GM18519 (cell line): Measurements from ENCODE around the gene P3H2.

Experiments used
- ATAC-seq: cut with Tn5 transposase; IDR thresholded peaks from one replicate; pipeline ENCODE4 v1.9.1; 2021; ENCODE audit warnings: mild to moderate bottlenecking, moderate library complexity; ENCODE audit not compliant: unreplicated experiment, low FRiP score

The P3H2 gene

DNA sequence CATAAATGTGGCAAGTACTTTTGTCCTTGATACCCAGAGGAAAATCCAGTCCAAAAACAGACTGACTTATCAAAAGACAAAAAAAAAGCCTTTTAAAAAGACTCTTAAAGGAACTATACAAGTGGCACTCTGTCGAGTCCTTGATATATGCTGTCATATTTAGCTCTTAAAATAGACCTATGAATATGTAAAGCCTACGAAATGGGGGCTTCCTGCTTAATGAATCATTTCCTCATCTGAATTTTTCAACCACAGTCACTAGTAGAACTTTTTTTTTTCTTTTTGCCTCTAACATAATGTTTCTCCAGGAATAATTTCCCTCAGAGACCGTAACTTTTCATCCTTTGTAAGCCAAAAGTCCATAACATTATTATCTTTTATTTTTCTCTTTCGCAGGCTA, 95.8 kb downstream of the P3H2 start:
- no peak for ATAC-seq

DNA sequence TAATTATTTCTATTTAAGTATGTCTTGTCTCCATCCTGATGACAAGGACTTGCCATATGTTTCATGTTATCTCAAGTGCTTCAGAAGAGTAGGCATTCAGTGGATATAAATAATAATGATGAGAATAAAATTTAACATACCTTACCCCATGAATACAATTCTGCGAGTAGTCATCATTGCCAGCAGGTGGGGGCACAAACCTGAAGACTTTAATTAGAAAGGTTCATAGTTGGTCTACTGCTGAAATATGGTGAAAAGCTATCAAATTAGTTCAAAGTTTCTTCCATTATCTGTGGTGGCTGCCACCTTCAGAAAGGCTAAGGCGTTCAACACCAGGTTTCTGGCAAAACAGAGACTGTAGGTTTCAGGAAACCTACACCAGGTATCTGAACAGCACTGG, 100.9 kb downstream of the P3H2 start:
- no peak for ATAC-seq

DNA sequence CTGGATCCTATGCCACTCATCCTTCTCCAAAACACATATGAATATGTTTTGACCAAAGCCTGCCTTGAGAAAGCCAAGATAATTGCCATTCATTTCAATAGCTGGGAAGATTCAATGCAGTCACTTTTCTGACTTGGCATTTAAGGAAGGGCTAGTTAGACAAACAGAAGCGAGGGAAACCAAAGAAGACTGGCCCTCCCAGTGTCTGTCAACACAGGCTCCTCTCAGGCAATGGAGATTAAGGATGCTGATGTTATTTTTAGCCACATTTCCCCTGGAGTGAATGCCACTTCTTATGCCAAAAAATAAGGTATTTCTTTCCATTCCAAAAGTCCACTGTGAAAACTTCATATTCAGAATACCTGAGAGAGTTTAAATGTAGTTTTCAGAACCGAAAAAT, 101.7 kb downstream of the P3H2 start:
- no peak for ATAC-seq

DNA sequence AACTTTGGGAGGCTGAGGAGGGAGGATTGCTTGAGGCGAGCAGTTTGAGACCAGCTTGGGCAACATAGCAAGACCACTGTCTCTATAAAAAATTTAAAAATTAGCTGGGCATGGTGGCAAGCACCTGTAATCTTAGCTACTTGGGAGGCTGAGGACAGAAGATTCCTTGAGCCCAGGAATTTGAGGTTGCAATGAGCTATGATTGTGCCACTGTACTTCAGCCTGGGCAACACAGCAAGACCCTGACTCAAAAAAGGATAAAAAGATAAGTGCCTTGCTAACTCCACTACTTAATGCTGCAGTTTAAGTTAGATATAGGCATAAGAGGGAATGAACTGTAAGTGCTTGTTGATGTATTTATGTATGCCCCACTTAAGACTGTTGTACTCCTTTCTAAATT, 102.2 kb downstream of the P3H2 start:
- ATAC-seq, result no peak

DNA sequence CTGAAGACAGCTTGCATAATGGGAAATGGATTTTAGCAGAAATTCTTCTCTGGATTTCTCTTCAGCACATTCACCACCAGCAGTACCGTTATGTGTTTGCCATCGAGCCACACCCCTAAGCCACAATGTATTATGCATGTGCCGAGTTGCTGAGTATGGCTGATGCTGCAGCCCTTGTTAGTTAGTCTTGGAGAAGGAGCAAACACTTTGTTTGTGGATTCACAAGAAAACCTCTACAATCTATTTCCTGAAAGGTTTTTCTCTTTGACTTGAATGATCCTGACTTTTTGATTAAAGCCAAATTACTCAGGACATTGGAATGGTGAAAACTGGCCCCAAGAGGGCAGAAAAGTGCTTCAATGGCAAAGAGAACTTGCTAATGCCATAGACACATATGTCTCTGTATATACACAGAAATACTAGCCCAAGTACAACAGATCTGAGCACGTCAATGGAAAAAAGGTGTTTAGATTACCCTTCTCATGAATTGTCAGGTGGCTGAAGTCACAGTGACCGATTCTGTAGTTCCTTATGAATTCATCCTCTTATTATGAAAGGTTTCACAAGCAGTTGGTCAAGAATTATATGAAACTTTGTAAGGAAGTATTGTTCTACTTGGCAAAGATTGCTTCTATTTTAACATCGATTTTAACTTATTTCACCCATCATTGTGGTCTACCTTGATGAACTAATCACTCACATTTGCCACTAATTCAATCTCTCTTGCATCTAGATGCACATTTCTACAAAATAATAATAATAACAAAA, 103.0 kb downstream of the P3H2 start:
- ATAC-seq, result no peak

DNA sequence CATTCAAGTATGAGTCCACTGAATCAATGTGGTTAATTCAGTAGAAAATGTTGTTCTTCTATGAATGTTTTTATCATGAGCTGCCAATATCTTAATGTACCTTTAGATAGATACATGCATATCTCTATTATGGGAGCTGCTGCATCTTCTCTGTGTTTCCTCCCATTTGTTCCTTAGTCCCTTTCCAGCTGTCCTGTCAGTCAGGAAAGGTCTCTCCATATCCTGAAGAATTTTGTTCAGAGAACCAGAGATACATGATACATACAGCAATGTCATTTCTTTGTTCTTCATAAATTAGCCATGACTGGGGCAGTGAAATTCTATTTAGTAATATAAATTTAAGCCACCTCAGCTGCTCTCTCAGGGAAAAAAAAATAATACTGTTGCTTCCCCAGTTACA, 103.7 kb downstream of the P3H2 start:
- ATAC-seq, result no peak

DNA sequence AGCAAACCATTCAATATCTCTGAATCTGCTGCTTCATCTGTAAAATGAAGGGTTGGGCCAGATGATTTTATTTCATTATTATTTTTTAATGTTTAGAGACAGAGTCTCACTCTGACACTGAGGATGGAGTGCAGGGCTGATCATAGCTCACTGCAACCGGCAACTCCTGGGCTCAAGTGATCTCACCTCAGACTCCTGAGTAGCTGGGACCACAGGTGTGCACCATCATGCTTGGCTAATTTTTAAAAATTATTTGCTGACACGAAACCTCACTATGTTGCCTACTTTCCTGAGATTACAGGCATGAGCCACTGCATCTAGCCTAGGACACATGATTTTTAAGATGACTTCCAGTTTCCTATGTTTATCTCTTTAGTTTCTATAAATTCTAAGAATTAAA, 105.8 kb downstream of the P3H2 start:
- no peak for ATAC-seq

DNA sequence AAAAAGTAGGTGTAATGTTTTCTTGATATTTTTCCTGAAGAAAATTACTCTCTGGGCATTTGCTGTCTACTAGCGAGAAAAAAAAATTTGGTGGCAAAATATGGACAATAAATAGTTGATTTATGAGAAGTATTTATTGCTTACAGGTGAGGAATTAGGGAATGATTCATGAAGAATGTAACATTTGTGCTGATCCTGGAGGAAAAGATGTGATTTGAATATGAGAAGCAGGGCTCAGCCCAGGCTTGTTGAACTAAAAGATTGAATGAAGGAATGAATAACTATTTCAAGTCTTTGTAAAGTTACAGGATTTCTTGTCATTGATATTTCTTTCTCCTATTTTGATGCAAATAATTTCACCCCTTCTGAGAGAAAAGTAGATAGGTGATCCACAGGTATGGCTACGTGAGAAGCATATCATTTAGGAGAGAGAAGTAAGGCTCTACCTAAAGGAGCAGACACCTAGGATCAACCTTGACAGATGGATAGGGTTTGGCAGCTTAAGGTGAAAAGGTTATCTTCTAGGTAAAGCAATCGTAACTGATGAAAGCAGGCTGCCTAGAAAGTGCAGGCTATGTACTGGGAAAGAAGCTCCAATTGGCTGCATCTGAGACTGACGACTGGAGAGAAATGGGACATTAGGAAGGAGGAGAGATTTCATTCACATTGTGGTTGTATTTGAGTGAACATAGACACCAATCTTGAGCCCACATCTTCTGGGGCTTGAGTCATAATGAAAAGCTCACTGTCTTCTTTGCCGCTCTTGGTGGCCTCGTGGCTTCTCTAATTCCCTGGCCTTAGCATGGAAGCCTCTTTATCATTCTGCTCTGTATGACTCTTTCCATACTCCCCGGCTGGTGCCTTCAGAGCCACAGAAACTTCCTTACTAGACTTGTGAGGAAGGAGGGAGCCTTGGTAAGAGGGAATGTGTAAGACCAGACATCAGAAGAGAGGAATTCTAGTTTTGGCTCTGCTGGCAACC, 106.5 kb downstream of the P3H2 start:
- peak; percentile 35 for ATAC-seq

DNA sequence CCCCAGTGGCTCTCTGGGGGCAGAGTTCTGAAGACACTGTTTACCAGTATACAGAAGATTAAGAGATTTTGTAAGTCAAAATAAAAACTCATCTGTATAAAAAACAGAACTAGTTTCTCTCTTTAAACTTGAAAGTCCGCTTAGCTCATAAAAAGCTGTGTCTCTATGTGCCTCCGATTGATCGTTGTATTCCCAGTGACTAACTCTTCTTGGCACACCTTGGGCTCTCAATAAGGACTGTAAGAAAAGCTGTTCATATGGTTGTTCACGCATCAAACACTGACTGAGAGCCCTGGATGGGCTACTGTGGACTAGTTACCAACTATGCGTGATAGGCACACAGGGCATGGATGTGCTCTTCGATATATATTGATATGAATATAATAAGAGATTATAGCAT, 107.9 kb downstream of the P3H2 start:
- no peak for ATAC-seq

DNA sequence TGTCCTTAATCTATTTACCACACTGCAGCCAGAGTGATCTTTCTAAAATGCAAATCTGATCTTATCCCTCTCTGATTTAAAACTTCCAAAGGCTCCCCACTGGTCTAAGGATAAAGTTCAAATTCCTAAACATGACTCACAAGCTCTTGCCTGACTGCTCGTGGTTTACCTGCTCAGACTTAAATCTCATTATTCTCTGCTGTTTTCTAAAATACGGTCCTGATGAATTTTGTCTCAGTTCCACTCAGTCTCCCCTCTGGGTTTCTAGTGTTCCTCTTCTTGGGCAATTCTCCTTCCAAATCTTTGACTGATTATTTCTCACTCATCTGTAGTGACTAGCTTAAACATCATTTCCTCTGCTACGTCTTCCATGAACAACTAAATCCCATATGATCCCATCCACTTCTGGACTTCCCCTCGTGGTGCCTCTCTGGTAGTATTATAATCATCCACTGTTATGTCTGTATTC, 108.3 kb downstream of the P3H2 start:
- ATAC-seq, result no peak

DNA sequence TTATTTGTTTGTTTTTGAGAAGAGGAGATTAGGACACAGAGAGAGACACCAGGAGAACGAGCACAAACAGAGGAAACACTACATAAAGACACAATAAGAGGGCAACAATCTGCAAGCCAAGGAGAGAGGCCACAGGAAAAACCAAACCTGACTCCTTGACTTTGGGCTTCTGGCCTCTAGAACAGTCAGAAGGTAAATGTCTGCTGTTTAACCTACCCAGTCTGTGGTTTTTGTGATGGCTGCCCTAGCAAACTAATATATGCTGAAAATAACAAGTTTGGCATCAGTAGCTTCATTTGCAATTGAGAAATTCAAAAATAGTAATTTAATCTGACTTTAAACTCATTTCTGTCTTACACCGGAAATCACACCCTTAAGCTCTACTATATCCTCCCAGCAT, 110.2 kb downstream of the P3H2 start:
- ATAC-seq, result no peak

DNA sequence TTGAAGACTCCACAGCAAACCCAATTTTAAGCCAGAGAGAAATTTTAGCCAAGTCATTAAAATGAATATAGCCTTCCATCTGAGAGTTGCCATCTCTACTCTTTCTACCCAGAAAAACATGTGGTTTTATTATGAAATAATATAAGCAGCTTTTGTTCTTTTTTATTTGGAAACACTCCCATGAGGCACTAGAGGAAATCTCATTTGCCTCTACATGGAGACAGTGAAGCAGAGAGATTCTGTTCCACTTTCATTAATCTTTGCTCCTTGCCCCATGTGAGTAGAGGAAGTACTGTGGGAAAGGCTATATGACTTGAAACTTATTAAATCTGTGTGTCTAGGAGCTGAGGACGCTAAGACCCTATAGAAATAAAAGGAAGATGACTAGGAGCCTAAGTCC, 111.1 kb downstream of the P3H2 start:
- no peak for ATAC-seq

DNA sequence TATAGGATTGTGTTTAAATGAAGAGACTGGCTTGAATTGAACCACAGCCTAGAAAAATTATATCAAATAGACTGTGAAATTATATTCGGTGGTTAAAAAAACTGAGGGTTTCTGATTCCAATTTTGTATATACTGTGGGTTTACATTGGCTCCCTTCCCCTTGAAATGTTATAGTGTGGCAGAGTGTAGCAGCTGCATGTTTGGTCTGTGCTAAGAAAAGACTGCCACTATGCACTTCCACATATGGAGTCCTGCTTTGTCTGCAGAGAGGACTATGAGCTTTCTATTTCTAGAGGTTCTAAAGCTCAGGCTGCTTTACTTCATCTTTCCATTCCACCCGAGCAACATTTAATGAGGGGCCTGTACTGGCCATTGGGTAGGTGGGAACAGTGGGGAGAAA, 112.3 kb downstream of the P3H2 start:
- no peak for ATAC-seq

DNA sequence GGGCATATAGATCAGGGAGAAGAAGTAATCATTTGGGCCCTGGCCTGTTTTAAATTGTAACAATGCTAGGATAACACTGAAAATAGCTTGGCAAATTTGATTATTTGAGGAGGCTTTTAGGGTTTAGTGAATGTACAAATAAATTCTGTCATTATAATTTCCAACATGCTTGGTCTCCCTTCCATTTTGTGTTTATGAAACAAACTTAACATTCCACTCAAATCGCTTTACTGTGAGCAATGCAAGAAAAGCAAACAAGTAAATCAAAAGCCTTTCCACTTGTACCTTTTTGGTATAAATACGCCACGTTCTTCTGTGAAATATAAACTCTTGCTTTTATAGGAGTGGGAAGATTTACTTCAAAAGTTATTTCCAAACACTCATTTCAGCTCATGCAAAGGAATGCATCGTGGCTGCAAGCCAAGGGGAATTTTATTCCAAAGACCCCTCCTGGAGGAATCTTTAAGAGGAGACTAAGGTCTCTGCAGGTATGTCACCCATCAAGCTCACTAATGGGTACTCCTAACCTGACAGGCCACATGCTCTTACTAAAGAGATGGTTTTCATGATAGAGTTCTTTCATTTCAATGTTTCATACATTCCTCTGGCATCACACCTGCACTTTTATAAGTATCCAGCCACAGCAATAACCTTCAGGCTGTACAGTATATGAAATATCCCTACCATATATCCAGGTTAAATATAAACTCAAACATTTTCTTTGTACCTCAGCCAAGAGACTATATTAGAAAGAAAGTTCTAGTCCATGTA, 115.2 kb downstream of the P3H2 start:
- ATAC-seq, result no peak

DNA sequence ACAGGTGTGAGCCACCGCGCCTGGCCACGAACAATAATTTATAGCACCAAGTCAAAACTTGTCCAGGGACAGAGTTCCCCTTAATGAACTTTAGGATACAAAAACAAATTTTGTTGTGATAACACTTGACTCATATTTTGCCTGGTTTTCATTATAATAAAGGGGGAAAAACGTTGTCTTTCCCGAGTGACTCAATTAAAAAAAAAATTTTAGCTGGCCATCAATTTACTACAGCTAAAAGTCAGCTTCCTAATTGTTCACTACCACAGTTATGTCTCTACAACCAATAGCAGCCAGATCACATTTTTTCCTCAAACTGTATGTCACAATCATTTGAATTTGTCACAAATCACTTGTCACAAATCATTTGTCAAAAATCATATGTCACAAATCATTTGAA, 116.0 kb downstream of the P3H2 start:
- ATAC-seq, result no peak

DNA sequence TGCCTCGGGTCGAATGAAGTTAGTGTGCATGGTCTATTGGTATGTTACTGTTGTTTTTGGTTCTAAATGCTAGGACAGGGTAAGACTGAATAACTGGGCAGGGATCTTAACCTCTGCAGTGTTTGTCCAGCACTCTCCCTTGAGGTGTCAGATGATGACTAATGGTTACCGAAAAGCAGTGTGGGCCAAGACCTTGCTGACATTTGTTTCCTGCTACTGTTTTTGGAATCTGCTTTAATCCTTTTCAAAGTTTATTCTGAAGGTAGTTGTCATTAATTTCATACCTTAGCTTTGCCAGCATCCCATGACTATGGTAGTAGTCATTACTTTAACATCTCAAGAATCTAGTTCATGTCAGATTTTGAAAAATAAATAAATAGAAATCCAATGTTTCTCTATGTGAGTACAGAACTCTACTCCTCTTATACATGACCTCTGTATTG, 117.0 kb downstream of the P3H2 start:
- ATAC-seq, result no peak

DNA sequence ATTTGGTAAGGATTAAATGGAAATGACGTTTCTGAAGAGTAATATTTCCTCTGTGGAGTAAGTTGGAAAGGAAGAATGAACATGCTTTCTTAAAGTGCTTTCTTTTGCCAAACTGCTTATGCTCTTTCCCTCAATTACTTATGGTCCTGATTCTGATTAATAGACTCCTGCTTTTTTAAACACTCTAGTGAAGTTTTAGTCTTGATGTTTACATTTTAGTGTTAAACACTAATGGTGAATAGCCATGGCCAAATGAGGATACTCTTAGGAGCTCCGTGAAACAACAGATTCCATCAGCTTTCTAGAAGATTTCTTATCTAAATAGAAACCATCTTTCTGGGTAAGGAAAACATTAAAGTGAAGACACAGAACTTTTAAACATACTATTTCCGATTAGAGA, 117.6 kb downstream of the P3H2 start:
- no peak for ATAC-seq

DNA sequence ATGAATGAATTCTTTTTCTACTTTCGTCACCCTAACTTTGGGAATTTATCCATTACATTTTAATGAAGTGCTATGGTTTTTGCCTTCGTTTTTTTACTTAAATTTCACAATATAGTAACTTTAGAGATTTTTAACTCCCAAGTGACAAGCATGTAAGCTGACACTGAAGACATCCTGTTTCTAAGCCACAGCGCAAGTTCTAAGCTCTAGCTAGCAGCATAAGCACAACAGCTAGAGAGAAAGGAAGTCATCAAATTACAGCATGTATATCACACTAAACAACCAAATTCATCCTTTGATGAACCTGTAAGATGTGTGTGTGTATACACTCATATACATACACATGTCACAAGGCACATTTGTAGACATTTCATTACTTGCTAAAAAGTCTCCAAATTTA, 119.3 kb downstream of the P3H2 start:
- no peak for ATAC-seq

DNA sequence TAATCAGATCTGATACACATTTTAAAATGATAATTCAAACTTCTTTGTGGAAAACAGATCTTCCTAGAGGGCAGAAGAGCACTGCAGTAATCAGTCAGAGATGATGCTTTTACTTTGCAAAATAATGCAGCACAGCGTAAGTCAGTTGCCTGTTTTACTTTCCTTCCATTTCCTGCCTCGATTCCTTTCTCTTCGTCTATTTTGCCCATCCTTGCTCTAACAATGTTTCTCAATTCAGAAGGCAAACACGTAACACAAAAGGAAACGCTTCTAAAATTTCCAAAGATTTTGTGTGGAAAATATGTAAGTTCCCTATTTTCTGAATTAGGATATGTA, 119.9 kb downstream of the P3H2 start:
- ATAC-seq, result no peak

DNA sequence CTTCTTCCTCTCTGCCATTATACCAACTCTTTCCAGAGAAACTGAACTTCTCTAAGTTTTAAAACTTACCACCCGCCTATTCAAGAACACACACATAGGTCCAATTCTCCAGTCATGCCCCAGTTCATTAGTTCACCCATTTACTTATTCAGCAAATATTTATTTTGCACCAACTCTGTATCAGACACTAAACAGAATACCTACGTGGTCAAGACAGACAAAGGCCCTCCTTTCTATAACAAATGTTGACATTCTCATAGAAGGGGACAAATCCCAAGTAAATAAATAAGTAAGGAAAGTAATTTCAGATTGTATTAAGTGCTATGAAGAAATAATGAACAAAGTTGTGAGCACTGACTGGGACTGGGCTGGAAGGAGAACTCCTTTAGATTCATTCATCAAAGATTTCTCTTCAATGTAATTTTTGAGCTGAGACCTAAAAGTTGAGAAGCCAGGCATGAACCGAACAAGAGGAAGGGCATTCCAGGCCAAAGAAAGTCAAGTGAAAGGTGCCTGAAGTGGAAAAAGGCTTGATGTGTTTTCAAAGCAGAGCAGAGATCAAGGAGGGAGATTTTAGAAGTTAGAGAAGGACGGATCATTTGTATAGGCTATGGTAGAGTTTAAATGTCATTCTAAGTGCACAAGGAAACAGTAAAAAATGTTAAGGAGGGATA, 120.4 kb downstream of the P3H2 start:
- ATAC-seq, result no peak
